ENCODE results near the gene PLK2.

Gene PLK2

DNA sequence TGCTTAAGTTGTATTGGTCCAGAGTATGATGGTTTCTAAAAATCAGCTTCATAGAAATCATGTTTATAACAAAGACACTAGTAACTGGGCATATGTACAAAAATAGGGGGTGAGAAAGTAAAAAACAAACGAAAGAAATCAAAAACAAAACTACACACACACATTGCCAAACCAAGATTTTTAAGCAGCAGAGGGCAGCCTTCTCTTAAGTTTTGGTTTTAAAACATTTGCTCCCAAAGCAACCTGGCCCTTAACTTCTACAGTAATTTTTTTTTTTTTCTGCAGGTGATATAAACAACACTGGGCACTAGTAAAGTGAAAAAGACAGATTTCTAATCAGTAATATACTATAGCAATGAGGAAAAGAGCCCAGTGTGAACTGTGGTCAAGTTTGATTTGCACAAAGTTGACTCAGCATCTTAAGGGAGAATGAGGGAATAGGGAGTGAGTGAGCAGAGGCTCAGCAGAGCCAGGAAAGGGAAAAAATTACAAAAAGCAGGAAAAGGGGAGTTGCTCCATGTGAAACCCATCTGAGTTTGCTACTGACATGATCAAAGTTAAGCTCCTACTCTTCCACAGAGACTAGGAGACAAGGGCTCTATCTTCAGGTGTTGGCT lies 18.0 kb upstream of the PLK2 start:
- no peak for DNase-seq

DNA sequence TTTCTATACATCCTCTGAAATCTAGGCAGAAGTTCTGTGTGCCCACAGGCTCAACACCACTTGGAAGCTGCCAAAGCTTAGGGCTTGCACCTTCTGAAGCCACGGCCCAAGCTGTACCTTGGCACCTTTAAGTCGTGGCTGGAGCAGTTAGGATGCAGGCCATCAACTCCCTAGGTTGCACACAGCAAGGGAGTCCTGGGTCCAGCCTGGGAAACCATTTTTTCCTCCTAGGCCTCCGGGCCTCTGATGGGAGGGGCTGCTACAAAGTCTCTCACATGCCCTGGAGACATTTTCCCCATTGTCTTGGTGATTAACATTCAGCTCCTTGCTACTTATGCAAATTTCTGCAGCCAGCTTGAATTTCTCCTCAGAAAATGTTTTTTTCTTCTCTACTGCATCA lies 15.5 kb upstream of the PLK2 start:
- no peak for DNase-seq

DNA sequence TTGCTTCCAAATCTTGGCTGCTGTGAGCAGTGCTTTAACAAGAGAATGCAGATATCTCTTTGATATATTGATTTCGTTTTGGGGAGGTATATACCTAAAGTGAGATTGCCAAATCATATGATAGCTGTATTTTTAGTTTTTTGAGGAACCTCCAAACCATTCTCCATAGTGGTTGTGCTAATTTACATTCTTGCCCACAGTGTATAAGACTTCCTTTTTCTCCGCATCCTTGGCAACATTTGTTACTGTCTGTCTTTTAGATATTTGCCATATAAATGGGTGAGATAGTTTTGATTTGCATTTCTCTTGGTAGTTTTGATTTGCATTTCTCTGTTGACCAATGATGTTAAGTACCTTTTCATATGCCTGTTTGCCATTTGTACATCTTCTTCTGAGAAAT lies 10.0 kb upstream of the PLK2 start:
- no peak for DNase-seq

DNA sequence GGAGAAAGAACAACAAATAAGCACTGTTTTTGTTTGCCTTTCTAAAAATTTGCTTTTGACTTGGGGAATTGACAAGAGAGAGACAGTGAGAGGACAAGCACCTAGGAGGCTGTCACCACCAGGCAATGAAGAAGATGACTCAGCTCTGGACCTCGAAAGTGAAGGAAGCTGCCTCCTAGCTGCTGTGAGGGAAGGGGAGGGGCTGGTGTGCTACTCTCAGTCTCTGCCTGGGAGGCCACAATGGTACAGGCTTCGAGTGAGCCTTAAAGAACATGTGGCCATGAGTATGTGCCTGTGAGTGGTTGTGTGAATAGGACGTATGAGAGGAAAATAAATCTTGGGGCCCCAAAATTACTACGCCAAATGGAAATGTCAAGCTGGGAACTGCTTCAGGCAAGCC lies 7.1 kb upstream of the PLK2 start:
- no peak for DNase-seq

DNA sequence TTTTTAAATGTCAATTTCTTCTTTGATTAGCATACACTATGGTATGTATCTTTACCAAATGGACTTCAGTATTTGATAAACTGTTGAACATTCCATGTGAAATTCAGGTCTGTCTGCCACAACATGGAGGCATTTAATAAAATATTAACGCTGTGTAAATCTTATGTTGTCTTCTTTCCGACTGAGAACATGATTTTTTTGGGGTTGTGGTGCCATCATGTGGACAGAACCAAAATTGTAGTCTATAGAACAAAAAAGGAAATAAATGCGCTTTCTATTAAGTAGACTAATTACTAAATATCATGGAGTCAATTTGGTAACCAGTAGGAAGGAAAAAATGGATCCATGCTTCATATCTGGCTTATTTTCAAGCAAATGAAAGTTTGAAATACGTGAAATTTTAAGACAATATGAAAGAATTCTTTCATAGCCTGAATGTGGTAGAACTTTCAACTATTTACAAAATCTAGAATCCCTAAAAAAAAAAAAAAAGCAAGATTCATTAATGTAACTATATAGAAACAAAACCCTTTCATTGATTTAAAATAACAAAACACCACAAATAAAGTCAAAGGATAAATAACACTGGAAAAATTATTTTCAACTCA lies 2.8 kb upstream of the PLK2 start:
- no peak for DNase-seq

DNA sequence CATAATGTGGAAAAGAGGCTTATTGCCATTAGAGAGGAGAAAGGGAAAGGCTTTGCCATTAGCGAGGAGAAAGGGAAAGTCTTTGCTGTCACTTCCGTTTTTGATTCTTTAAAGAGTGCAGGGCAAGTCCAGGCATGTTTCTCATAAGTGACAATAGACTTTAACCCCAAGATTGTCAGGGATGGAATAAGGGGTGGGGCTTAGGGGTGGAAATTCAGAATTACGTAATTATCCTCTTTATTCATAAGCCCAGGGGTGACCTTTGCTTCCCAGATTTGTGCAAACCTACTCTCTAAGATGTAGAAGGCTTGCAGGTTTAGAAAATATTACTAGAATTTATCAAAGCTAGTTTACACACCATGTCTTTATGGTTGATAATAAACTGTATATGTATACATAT lies 2.3 kb upstream of the PLK2 start:
- DNase-seq = no peak

DNA sequence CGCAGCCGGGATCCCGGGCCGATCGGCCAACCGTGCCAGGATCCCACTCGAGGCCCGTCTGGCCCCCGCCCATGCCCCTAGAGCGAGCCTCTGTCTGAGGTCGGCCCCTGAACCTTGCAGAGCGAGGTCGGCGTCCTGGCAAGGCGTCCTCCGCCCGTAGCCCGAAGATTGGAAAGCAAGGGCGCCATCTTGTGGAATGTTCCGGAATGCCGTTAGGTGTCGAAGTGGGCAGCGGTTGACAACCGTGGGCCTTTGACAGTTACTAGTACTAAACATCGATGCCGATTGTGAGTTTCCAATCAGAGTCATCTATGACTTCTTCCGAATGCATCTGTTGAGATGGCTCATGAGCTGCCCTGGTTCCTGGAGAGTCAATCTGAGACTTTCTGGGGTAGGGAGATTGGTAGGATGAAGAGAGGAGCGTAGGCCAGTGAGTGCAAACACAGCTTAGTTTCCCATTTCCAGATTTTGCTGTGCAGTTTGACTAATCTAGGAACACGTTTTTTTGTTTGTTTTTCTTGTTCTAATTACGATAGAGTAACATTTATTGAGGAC lies 923 bp upstream of the PLK2 start:
- no peak for DNase-seq

DNA sequence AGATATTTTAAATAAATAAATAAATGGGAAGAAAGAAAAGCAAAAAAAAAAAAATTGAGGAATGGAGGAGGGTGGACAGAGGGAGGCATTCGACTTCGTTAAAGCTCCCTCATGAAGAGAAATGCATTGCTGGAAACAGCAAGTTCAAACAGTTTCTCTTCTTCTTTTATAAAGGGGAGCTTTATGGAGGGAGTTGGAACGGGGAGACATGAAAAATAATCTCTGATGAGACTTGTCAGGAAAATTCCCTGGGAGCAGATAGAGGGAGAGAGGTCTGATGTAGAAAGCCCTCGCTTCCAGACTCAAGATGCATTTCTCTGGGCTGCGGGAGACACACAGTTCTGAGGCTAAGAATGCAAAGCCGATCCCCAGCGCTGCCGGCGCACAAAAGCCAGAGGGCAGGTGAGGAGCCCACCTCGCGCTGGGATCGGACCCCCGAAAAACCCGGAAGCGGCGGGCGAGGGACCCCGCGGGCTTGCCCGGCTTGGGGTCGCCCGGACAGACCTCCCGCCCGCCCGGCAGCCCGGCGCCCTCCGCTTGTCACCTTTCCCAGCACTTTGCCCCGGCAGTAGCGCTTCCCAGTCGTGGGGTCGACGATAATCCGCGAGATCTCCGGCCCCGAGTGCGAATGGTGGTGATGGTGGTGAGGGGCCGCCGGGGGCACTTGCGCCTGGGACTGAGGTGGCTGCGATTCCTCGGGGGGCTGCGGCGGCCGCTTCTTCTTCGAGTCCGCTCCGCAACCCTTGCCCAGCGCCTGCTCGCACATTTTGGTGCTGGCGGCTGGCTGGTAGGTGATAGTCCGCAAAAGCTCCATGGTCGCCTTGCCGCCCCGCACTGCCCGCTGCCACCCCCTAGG lies 512 bp downstream of the PLK2 start:
- no peak for DNase-seq

DNA sequence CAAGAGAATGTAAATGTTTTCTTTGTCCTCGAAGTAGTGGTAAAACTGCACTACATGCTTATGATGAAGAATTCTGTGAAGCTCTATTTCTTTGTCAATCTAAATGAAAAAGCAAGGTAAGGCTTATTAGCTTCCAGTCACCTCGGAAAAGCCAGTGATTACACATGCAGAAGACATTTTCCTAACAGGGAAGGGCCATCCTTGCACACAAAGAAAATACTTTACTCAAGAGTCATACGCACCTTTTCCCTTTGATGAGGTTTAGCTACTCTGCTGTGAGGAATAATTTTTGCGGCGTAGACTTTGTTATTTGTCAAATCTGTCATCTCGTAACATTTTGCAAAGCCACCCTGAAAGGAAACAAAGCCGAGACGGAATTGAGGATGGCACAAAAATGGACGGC lies 1.1 kb downstream of the PLK2 start:
- DNase-seq = no peak

DNA sequence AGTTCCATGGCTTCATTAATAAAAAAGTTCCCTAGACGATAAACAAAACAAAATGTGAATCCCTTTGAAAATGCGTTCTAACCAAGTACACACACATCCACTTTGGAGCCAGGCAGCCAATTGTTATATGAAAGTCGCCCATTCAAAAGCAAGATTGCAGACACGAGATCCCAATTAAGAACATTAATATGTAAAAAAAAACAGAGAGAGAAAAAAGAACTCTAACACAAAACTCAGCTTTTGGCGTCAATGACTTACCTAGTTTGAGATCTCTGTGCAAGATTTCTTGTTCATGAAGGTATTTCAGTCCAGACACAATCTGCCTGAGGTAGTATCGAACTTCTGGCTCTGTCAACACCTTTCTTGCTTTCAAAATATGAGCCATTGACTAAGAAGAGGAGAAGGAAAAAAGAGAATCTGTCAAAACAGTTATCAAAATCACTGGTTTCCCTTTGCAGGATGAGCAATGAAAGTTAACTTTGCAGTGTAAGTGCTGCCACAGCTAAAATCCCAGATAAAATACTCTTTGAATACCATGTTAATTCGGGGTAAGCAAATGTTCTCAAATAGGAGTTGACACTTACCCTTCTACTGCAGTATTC lies 1.6 kb downstream of the PLK2 start:
- no peak for DNase-seq

DNA sequence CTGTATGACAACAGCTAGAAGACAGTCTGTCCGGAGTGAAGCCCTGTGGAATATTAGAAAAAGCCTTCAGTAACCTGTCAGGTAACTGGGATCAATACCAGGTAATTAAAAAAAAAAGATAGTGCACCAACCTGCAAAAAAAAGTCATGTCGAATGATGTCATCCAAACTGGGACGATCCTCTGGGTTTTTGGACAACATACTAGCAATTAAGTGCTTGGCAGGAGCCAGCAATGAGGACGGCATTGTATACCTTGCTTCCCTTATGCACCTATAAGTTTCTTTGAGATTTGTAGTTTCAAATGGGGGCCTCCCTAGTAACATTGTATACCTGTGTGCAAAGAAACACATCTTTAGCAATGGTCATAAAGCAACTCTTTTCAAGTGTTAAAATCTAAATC lies 2.8 kb downstream of the PLK2 start:
- no peak for DNase-seq

DNA sequence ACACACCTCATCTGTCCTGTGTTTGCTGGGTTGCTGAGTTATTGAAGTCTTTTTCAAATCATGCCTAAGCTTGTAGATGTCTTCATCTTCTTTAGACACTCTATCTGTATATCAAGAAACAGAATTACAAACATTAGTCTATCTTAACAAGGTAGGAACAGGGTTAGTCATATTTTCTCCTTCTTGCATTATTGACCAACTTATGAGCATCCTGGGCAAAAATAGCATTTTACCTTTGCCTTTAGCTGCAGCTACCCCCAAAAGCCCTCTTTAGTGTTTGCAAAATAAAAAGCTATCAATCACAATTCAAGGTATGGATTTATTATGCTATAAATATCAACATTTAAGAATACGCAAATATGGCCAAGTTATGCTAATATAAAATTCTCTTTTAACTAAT lies 3.4 kb downstream of the PLK2 start:
- no peak for DNase-seq

DNA sequence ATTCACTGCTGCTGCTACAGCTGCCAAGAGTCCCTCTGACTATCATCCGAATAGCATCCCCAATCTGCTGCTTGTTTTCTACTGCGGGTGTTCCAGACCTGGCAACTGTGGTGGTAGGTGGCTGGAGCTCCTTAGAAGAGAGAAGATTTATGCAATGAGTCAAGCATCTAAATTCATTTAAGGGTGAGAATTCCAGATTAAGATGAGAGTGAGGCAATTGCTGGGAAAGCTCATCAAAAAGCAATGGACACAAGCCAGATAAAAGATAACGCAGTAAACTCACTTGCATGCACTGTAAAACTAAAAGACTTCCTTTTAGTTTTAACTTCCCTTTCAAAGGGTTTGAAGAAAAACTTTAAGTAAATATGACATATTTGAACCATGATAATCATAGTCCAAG lies 3.9 kb downstream of the PLK2 start:
- no peak for DNase-seq

DNA sequence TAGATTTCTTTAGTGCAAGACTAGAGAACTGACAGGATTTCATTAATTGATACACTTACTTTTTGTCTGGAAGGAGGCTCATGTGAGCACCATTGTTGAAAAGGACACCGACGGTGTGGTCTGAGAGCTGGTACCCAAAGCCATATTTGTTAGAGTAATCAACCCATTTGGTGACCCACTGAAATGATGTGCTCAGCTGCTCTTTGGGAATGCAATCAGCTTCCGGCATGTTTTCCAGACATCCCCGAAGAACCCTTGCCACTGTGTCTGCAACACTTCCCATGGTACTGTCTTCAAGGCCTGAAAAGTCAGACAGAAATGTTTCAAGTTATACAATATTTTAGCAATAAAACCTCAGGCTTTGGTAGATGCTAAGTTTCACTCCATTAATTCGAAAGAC lies 4.4 kb downstream of the PLK2 start:
- no peak for DNase-seq

DNA sequence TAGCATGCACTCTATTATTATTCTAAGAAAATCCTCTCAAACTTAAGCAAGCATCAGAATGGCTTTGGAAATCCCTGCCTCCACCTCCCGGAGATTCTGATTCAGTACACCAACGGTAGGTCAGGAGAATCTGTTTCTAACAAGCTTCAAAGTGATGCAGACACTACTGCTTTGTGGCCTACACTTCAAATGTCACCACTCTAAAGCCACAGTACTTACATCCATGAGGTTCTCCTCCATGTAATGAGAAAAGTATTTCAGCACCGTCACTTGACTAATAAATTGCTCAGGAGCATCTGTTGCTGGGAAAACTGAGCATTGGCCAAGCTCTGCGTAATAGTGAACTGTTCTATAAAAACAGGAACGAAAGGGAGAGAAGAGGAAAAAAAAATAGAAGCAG lies 4.8 kb downstream of the PLK2 start:
- no peak for DNase-seq

DNA sequence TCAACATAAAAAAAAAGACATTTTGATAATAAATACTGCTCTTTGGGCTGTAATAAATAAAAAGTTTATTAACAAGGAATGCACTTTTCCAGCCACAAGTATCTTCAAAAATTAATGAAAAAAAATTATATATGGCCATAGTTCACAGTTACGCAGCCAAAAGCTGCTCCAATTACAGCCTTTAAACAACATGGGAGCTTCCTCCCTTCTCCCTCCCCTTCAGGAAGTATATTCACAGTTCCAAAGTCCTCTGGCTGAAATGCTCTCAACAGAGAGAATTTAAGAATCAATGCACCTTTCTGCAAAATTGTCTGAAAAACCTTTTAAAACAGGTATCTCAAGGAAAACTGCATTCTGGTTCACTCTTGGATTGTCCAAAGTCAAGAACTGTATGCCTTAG lies 5.9 kb downstream of the PLK2 start:
- DNase-seq = no peak

DNA sequence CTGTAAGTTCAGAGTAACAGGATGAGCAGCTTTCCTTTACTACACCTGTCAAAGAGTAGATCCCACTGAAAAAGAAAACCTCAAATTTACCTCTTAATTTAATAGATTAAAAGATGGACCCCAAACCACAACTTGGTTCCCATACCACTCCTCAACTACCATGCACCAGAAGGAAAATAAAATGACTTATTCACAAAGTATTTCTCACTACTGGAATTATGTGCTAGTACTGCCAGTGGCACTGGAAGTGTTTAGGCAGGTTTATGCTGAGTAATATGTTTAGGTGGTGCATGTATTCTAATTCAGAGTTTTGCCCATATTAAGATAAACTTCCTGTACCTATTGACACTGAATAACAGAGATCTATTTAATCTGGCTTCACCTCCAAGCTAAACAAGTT lies 6.6 kb downstream of the PLK2 start:
- no peak for DNase-seq

DNA sequence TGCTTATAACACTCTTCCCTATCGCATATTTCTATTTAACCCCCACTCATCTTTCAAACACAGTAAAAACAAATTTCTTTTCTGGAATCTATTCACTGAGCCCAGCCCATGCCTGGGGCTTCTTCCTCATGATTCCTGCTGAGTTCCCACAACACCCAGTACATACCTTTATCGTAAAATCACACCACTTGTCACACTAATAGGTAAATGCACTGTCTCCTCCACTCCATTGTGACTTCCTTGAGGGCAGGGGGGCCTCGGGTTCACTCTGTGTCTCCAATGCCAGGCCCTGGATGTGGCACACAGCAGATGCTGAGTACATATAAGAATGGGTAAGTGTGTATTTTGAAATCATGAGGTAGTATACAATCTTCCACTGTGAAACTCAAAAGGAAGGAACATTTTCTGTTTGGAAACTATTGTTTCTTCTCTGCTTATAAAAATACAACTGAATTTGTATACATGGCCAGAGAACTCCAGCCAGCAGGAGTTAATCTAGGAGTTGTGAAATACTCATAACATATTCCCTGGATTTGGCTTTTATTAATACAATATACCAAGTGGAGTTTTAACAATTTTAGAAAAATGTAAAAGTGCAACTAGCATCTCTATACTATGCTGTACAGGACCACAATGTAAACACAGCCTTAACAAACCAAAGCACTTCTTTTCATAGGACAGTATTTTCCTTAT lies 7.2 kb downstream of the PLK2 start:
- DNase-seq = no peak

DNA sequence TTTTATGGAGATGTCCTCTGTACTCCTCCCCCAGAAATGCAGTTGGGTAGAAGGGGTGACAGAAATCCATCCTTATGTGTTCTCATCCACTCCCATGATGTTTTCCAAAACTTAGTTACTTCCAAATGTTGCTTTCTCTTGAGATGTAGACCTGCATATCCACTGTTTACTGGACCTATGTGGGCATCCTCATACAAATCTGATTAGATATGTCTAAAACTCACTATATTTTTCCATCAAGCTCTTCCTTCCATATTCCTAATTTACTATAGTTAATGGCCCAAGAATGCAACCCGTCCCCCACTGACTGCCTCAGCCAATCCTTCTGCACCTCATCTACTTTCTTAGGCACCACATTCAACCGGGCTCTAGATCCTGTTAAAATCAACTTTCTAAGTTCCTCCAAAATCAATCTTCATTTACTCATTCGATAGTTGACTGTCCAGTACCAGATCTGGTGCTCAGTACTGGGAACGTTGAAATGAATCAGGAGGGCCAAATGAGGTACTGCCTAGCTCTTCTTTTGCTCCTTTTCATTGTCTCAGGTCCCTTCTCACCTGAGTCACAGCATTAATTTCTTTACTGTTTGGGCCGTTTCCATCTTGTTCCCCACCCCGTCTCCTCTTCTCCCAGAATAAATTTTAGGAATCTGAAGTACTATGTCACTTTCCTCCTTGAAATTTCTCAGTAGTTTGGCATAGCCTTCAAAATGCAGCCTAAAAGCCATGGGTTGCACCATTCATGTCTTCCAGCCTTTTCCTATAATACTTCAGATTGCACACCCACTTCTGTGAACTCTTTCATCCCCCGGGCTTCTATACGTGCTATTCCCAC lies 7.9 kb downstream of the PLK2 start:
- no peak for DNase-seq

DNA sequence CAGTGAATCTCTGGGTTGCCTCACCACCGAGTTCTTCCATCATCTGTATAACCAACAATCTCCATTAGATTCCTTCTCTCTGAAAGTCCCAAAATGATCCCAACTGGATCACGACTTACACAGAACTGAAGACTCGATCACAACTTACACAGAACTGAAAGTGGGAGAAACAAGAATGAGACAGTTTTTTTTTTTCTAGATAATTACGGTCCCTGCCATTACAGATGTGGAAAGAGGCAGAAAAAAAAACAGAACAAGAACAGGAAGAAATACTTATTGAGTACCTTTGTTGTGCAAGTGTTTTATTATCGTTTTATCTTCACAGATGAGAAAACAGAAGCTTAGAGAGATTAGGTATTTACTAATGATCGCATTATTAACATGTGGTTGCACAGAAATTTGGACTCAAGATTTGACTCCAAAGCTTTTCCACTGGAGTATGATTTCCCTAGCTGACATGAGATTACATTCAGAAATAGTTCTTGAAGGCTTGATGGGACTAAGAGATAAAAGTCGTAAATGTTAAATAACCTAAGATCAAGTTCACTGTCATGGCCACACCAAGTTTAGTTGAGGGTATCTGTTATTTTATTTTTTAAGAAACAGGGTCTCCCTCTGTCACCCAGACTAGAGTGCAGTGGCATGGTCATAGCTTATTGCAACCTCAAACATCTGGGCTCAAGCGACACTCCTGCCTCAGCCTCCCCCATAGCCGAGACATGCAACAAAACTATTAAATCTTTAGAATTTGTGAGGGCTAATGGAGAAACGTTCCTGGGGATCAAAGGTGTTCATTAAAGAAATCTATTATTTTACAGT lies 8.9 kb downstream of the PLK2 start:
- DNase-seq = no peak

DNA sequence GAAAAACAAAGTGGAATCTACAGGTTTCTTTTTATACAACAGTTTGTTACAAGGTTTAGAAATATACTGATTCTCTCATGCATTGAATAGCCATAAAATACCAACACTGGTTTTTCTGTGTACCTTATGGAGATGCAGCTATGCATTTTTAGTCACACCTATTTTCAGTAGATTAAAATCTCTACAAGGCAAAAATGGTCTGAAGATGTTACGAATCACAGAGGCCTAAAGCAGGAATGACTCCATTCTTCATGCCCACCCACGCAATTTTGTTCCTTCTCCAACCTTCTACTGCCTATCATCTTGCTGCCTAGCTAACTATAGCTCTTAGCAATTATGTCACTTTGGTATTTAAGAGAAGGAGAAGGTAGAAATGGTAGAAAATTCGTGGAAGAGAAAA lies 9.9 kb downstream of the PLK2 start:
- DNase-seq = no peak

All from NCI-H2081 treated with DMSO at 0.1 percent for 48 hours (cell line).